ENCODE measurements around the gene GIPR.

GIPR gene

GRCh38 chr19:45645068-45645630 lies 22.9 kb upstream of the GIPR start:
- in situ Hi-C loops (cut with HindIII; ENCODE audit: low pct_ligation_motif_present, low pct_unique_long_range_greater_than_20kb, low sequenced_read_pairs), result no loop called here
- no peak for DNase-seq

- DNase-seq, result peak; percentile 88
- in situ Hi-C loops (cut with HindIII; ENCODE audit: low pct_ligation_motif_present, low pct_unique_long_range_greater_than_20kb, low sequenced_read_pairs), result no loop called here
These were observed 22.2 kb upstream of the GIPR start for GRCh38 chr19:45645631-45646344.

- in situ Hi-C loops (cut with HindIII; ENCODE audit: low pct_ligation_motif_present, low pct_unique_long_range_greater_than_20kb, low sequenced_read_pairs), result no loop called here
- DNase-seq, result peak; percentile 15
These were observed 21.7 kb upstream of the GIPR start for GRCh38 chr19:45646345-45646698.

- in situ Hi-C loops (cut with HindIII; ENCODE audit: low pct_ligation_motif_present, low pct_unique_long_range_greater_than_20kb, low sequenced_read_pairs), result no loop called here
- DNase-seq, result no peak
These were observed 17.3 kb upstream of the GIPR start for GRCh38 chr19:45650722-45651121.

DNA sequence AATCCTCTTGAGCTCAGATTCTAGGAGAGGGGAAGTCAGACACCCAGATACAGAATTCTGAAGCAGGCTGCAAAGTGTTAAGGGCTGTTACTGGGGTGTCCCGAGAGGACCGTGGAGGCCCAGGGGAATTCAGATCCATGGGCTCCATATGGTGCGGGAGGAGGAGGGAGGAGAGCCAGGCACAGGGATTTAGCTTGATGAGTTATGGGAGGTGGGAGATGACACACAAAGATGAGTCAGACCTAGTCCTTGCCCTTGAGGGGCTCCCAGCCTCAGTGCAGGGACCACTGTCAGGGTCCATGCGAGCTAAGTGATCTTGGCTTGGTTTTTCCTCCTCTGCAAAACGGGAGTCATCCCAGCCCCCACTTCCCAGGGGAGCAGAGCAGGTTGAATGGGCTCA lies 14.4 kb upstream of the GIPR start:
- in situ Hi-C loops (cut with HindIII; ENCODE audit: low pct_ligation_motif_present, low pct_unique_long_range_greater_than_20kb, low sequenced_read_pairs), result no loop called here
- no peak for DNase-seq

DNA sequence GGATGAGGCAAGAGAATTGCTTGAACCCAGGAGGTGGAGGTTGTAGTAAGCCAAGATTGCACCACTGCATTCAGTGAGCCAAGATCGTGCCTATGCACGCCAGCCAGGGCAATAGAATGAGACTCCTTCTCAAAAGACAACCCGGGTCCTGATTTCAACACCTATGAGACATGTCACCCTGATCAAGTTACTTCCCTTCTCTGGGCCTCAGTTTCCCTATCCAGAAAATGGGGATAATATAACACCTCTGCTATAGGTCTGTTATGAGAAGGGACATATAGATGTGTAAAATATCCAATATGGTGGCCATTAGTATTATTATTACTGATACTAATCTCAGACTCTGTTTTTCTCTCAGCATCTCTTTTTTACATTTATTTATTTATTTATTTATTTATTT lies 12.9 kb upstream of the GIPR start:
- in situ Hi-C loops (cut with HindIII; ENCODE audit: low pct_ligation_motif_present, low pct_unique_long_range_greater_than_20kb, low sequenced_read_pairs), result no loop called here
- DNase-seq, result no peak

DNA sequence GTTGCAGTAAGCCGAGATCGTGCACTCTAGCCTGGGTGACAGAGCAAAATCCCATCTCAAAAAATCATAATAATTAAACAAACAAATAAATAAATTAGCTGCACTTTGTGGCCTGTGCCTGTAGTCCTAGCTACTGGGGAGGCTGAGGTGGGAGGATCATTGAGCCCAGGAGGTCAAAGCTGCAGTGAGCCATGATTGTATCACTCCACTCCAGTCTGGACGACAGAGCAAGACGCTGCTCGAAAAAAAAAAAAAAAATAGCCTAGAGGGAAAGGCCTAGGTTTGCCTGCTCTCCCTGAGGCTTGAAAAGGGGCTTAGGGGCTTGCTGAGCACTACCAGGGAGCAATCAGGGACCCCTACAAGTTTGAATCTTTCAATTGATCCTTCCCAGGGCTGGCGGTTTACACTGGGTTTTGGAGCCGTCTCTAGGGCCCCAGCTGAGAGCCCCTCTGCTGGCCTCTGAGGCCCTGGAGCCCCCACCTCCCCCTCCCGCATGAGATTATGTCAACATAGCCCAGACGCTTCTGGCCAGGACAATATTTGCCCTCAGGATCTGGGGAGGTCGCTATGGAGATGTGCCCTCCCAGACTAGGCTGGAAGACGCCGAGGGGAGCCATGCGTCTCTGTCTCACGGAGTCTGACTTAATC lies 10.4 kb upstream of the GIPR start:
- in situ Hi-C loops (cut with HindIII; ENCODE audit: low pct_ligation_motif_present, low pct_unique_long_range_greater_than_20kb, low sequenced_read_pairs), result no loop called here
- DNase-seq, result no peak

DNA sequence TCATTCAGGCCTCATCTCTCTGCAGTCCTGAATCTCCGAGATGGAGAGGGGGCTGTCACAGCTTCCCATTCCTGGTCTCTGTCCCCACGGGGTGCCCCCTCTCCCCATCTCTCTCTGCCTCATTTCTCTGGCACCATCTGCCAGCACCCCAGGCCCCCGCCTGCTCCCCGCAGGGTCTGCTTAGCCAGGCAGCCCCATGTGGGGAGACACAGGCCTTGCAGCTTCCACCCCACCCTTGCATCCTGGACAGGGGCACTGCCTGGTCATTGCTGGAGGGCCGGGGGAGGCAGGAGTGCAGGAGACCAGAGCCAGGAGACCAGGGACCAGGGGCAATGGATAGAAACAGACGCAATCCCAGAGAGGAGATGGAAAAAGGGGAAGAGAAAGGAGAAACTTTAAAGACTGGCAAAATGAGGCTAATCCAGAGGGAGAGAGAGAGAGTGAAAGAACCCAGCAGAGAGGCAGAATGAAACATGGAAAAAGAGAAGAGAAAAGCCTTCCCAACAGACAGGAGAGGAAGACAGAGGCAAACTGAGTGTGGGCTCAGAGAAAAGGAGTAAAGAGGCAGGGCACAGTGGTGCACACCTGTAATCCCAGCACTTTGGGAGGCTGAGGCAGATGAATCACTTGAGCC lies 8.8 kb upstream of the GIPR start:
- no peak for DNase-seq
- in situ Hi-C loops (cut with HindIII; ENCODE audit: low pct_ligation_motif_present, low pct_unique_long_range_greater_than_20kb, low sequenced_read_pairs), result no loop called here

- in situ Hi-C loops (cut with HindIII; ENCODE audit: low pct_ligation_motif_present, low pct_unique_long_range_greater_than_20kb, low sequenced_read_pairs), result no loop called here
- no peak for DNase-seq
These were observed 7.4 kb upstream of the GIPR start for GRCh38 chr19:45660636-45661035.

DNA sequence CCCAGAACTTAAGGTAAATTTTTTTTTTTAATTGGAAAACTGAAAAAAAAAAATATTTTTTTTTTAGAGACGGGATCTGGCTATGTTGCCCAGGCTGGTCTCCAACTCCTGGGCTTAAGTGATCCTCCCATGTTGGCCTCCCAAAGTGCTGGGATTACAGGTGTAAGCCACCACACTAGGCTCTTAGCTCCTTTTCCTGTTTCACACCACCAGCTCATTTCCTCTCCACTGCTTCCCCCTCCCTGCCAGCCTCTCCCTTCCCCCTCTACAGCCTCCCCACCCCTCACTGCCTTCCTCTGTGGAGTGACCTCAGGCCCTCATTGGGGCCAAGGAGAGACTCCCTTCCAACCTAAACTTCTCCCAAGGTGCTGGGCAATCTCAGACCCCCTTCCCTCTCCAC lies 4.2 kb upstream of the GIPR start:
- DNase-seq, result no peak

GRCh38 chr19:45664575-45664974 lies 3.4 kb upstream of the GIPR start:
- in situ Hi-C loops (cut with HindIII; ENCODE audit: low pct_ligation_motif_present, low pct_unique_long_range_greater_than_20kb, low sequenced_read_pairs), result no loop called here

More for the DNA sequence above, 4.2 kb upstream of the GIPR start:
- in situ Hi-C loops (cut with HindIII; ENCODE audit: low pct_ligation_motif_present, low pct_unique_long_range_greater_than_20kb, low sequenced_read_pairs), result no loop called here

DNA sequence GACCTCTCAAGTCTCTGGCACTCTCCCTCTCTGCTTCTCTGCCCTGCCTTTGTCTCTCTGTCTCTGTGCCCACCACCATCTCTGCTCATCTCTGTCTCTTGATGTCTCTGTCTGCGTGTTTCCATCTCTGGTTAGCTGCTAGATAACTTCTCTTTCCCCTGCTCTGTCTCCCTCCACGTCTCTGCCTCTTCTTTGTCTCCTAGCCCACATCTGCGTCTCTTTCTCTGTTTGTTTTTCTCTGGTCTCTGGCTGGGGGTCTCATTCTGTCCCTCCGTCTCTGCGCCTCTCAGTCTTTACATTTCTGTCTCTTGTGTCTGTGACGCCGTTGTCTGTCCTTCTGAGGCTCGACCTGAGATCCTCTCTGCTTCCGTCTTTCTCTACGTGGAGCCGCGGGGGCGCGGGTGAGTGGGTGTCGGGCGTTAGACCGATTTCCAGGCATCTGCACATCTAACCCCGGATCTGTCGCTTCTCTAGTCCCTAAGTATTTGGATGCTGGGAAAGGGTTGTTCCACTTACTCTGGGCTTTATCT lies 386 bp downstream of the GIPR start:
- no peak for DNase-seq
- in situ Hi-C loops (cut with HindIII; ENCODE audit: low pct_ligation_motif_present, low pct_unique_long_range_greater_than_20kb, low sequenced_read_pairs), result no loop called here

More at GRCh38 chr19:45664575-45664974, 3.4 kb upstream of the GIPR start:
- DNase-seq, result no peak

- DNase-seq, result peak; percentile 61
These were observed 2.8 kb downstream of the GIPR start for GRCh38 chr19:45670670-45671453.

DNA sequence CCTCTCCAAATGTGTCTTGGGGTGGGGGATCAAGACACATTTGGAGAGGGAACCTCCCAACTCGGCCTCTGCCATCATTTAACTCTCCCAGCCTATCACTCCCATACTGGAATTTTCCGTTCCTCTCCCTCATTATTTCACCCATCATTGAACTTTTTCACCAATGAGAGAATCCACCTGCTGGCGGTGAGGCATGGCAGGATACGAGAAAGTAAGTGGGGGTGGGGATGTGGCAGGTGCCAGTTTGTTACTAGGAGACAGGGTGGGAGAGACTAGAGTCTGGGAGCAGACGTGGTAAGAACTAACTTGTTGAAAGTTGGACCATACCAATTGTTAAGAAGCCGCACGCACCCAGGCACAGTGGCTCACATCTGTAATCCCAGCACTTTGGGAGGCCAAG lies 6.9 kb downstream of the GIPR start:
- in situ Hi-C loops (cut with HindIII; ENCODE audit: low pct_ligation_motif_present, low pct_unique_long_range_greater_than_20kb, low sequenced_read_pairs), result no loop called here
- DNase-seq, result no peak

More at GRCh38 chr19:45670670-45671453, 2.8 kb downstream of the GIPR start:
- in situ Hi-C loops (cut with HindIII; ENCODE audit: low pct_ligation_motif_present, low pct_unique_long_range_greater_than_20kb, low sequenced_read_pairs), result no loop called here

GRCh38 chr19:45676851-45677263 lies 8.8 kb downstream of the GIPR start:
- in situ Hi-C loops (cut with HindIII; ENCODE audit: low pct_ligation_motif_present, low pct_unique_long_range_greater_than_20kb, low sequenced_read_pairs), result no loop called here
- no peak for DNase-seq

DNA sequence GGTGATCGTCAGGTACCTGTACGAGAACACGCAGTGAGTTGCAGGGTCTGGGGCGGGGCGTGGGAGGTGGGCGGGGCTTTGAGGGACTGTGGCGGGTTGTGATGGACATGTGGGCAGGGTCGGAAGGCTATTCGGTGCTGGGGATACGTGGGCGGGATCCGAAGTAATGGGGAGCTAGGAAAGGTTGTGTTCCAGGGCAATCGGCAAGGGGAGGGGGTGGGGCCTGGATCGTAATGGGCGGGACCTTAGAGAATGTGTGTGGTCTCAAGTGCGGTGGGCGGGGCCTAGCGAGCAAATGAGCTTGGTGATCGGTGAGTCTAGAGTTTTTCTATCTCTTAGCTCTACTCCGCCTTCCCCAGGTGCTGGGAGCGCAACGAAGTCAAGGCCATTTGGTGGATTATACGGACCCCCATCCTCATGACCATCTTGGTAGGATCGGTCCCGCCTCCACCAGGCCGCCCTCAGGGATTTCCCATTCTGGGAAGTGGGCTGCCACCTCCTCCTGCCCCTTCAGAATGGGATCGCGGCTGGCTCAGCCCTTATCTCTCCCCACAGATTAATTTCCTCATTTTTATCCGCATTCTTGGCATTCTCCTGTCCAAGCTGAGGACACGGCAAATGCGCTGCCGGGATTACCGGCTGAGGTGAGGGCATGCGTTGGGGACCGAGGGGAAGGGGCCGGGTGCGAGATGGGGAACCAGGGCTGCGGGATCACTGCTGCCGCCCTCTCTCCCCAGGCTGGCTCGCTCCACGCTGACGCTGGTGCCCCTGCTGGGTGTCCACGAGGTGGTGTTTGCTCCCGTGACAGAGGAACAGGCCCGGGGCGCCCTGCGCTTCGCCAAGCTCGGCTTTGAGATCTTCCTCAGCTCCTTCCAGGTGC lies 9.6 kb downstream of the GIPR start:
- in situ Hi-C loops (cut with HindIII; ENCODE audit: low pct_ligation_motif_present, low pct_unique_long_range_greater_than_20kb, low sequenced_read_pairs), result no loop called here
- DNase-seq, result peak; percentile 87

DNA sequence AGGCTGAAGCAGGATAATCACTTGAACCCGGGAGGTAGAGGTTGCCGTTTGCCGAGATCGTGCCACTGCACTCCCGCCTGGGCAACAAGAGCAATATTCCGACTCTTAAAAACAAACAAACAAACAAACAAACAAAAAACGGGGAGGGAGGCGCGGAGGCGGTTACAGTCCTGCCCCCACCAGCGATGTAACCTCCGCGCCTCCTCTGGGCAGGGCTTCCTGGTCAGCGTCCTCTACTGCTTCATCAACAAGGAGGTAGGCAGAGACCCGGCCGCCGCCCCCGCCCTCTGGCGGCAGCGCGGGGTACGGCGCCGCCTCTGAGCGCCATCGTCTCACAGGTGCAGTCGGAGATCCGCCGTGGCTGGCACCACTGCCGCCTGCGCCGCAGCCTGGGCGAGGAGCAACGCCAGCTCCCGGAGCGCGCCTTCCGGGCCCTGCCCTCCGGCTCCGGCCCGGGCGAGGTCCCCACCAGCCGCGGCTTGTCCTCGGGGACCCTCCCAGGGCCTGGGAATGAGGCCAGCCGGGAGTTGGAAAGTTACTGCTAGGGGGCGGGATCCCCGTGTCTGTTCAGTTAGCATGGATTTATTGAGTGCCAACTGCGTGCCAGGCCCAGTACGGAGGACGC lies 13.5 kb downstream of the GIPR start:
- in situ Hi-C loops (cut with HindIII; ENCODE audit: low pct_ligation_motif_present, low pct_unique_long_range_greater_than_20kb, low sequenced_read_pairs), result no loop called here
- DNase-seq, result peak; percentile 82
